Immature natural killer cell (primary cell): Measurements from ENCODE around the gene ZNF367. TPM values are rescaled to one million over a fixed set of nuclear protein-coding genes. Genes with fewer than 3 reads are reported as not detected.
"Not testable (repeated sequence)": the region's sequence is repeated elsewhere in the genome, so short reads cannot be mapped to it uniquely, and the experiment has no call there.

Source experiments
- DNase-seq, 3 donors: peaks; one replicate each; pipeline ENCODE4 v3.0.0; 2022; ENCODE audit warnings: mixed read lengths in 1 of 3
- H3K27ac Mint-ChIP-seq, 6 donors: one replicate each; pipeline ENCODE4 v1.8.0; 2020; ENCODE audit warnings: mixed read lengths in 6 of 6, mild to moderate bottlenecking in 5 of 6, inconsistent platforms in 4 of 6, moderate library complexity in 3 of 6
- H3K27me3 Mint-ChIP-seq, 3 donors: one replicate each; pipeline ENCODE4 v1.8.0; 2020 to 2021; ENCODE audit warnings: low read depth in 3 of 3, mild to moderate bottlenecking in 3 of 3, mixed read lengths in 3 of 3, moderate library complexity in 3 of 3, inconsistent platforms in 1 of 3
- H3K36me3 Mint-ChIP-seq, 3 donors: one replicate each; pipeline ENCODE4 v1.8.0; 2020; ENCODE audit warnings: mixed read lengths in 3 of 3, inconsistent platforms in 2 of 3, mild to moderate bottlenecking in 2 of 3
- H3K4me1 Mint-ChIP-seq, 2 donors: one replicate each; pipeline ENCODE4 v1.8.0; 2020; ENCODE audit warnings: inconsistent platforms in 2 of 2, mild to moderate bottlenecking in 2 of 2, mixed read lengths in 2 of 2, moderate library complexity in 1 of 2
- H3K4me3 Mint-ChIP-seq, 5 donors: one replicate each; pipeline ENCODE4 v1.8.0; 2020; ENCODE audit warnings: mild to moderate bottlenecking in 5 of 5, mixed read lengths in 5 of 5, inconsistent platforms in 3 of 5, moderate library complexity in 3 of 5
- H3K9me3 Mint-ChIP-seq, 6 donors: one replicate each; pipeline ENCODE4 v1.8.0; 2020; ENCODE audit warnings: mild to moderate bottlenecking in 6 of 6, mixed read lengths in 6 of 6, inconsistent platforms in 4 of 6, moderate library complexity in 3 of 6
- polyA plus RNA-seq, 3 donors: library from polyadenylated mRNA; unstranded; fragments of 300-500 nt; fragmentation: Illumina TruSeq; gene quantifications; one replicate each; pipeline ENCODE4 v1.2.3, GENCODE V29; 2021

ZNF367 gene
- polyA plus RNA-seq, 3 donors from 2014 or later, result 0.84 to 1.0 (median 0.84) TPM

DNA sequence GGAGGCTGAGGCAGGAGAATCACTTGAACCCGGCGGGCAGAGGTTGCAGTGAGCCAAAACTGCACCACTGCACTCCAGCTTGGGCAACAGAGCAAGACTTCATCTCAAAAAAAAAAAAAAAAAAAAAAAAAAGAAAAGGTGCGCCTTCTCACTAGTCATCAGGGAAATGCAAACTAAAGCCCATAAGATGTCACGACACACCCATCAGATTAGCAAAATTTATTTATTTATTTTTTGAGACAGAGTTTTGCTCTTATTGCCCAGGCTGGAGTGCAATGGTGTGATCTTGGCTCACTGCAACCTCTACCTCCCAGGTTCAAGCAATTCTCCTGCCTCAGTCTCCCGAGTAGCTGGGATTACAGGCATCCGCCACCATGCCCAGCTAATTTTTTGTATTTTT is 57.6 kb downstream of the ZNF367 start:
- not testable (repeated sequence) for H3K27me3 Mint-ChIP-seq

DNA sequence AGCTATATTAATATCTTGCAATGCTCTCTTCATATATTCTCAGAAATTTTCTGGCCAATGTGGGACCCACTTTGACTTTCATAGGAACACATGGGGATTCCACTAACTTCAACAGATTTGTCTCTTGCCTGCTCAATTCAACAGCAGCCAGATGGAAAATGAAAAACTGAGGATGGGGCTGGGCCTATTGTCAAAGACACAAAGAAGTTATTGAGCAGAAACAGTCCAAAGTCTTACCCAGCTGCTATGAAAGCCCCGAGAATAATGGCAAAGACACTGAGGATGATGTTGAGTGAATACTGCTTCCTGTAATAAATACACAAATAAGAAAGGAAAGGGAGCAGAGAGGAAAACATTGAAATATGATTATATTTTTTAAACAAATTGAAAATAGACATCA is 67.3 kb downstream of the ZNF367 start:
- no peak overlapping the region for H3K4me3 Mint-ChIP-seq
- H3K27ac Mint-ChIP-seq, result no peak overlapping the region
- H3K27me3 Mint-ChIP-seq, result no peaks in the 10 kb centered on the region
- no peaks in the 10 kb centered on the region for H3K9me3 Mint-ChIP-seq
- no peak for DNase-seq
- H3K36me3 Mint-ChIP-seq, result peaks cover 13 to 31% (median 21%) of the 10 kb centered on the region in 3 donors
- no peaks in the 10 kb centered on the region for H3K4me1 Mint-ChIP-seq

More for the DNA sequence above, 57.6 kb downstream of the ZNF367 start:
- H3K4me3 Mint-ChIP-seq, H3K27ac Mint-ChIP-seq, H3K4me1 Mint-ChIP-seq, DNase-seq, H3K9me3 Mint-ChIP-seq: not testable (repeated sequence)
- H3K36me3 Mint-ChIP-seq, result peaks cover 18 to 29% (median 21%) of the 10 kb centered on the region in 3 donors

- peaks cover 10 to 27% (median 17%) of the 10 kb centered on the region in 3 donors for H3K36me3 Mint-ChIP-seq
- no peaks in the 10 kb centered on the region for H3K9me3 Mint-ChIP-seq
These were observed 69.9 kb downstream of the ZNF367 start for GRCh38 chr9:96348261-96348660.

GRCh38 chr9:96345551-96345950 is 72.6 kb downstream of the ZNF367 start:
- H3K4me3 Mint-ChIP-seq, result no peak overlapping the region
- no peak overlapping the region for H3K27ac Mint-ChIP-seq
- H3K27me3 Mint-ChIP-seq, result peaks cover 0 to 2% (median 0%) of the 10 kb centered on the region in 3 donors
- peaks cover 8 to 19% (median 17%) of the 10 kb centered on the region in 3 donors for H3K36me3 Mint-ChIP-seq
- H3K9me3 Mint-ChIP-seq, result no peaks in the 10 kb centered on the region
- DNase-seq, result no peak
- H3K4me1 Mint-ChIP-seq, result no peaks in the 10 kb centered on the region

More at GRCh38 chr9:96348261-96348660, 69.9 kb downstream of the ZNF367 start:
- H3K27ac Mint-ChIP-seq, result no peak overlapping the region
- H3K4me1 Mint-ChIP-seq, result no peaks in the 10 kb centered on the region
- no peak overlapping the region for H3K4me3 Mint-ChIP-seq
- DNase-seq, result no peak
- H3K27me3 Mint-ChIP-seq, result peaks cover 0 to 2% (median 0%) of the 10 kb centered on the region in 3 donors

- no peaks in the 10 kb centered on the region for H3K9me3 Mint-ChIP-seq
These were observed 73.6 kb downstream of the ZNF367 start for GRCh38 chr9:96344458-96345180.

DNA sequence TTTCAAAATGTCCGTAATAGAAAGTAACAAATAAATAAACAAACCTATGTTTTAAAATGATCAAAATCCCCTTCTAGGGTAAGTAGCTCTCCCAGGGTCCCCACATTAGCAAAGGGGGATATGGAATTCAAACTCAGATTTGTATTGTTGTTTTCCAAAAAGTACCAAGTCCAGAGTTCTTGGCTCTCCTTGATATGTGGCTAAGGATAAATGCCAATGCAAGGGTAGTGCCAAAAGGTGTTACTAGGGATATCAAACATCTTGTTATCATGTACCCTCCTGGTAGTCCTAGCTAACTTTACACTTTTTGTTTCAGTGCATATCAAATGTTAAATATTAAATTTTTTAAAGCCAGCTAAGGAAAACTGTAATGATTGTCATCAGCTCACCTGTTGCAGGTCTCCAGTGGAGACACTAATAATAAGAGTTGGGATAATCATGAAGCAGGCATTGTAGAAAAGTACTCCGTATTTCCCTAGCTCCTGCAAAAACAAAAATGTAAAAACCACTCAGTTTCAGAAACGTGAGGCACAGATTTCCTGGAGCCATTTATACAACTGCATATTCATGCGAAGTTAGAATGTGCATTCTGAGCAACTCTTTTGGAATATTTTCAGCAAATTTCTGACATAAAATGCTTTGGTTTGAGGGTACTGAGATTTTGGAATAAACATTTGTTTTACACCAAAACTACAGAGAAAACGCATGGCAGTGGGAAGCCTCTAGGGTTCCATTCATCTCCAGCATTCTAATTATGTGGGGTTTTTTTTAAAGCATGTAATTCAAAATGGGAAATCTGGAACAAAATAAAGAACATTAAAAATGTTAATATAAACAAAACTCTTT is 74.4 kb downstream of the ZNF367 start:
- peaks cover 8 to 20% (median 15%) of the 10 kb centered on the region in 3 donors for H3K36me3 Mint-ChIP-seq
- H3K4me3 Mint-ChIP-seq, result no peak overlapping the region
- peaks cover 0 to 2% (median 0%) of the 10 kb centered on the region in 3 donors for H3K27me3 Mint-ChIP-seq
- no peak for DNase-seq
- no peaks in the 10 kb centered on the region for H3K4me1 Mint-ChIP-seq
- no peak overlapping the region for H3K27ac Mint-ChIP-seq
- no peaks in the 10 kb centered on the region for H3K9me3 Mint-ChIP-seq

More at GRCh38 chr9:96344458-96345180, 73.6 kb downstream of the ZNF367 start:
- DNase-seq, result no peak
- H3K4me3 Mint-ChIP-seq, result no peak overlapping the region
- no peaks in the 10 kb centered on the region for H3K4me1 Mint-ChIP-seq
- H3K36me3 Mint-ChIP-seq, result peaks cover 8 to 21% (median 19%) of the 10 kb centered on the region in 3 donors
- peaks cover 0 to 2% (median 0%) of the 10 kb centered on the region in 3 donors for H3K27me3 Mint-ChIP-seq
- H3K27ac Mint-ChIP-seq, result no peak overlapping the region

- H3K27me3 Mint-ChIP-seq, result peaks cover 0 to 2% (median 0%) of the 10 kb centered on the region in 3 donors
- no peak overlapping the region for H3K4me3 Mint-ChIP-seq
- DNase-seq, result no peak
- H3K9me3 Mint-ChIP-seq, result no peaks in the 10 kb centered on the region
- H3K36me3 Mint-ChIP-seq, result peaks cover 0 to 10% (median 5%) of the 10 kb centered on the region in 3 donors
- H3K4me1 Mint-ChIP-seq, result no peaks in the 10 kb centered on the region
- H3K27ac Mint-ChIP-seq, result no peak overlapping the region
These were observed 75.5 kb downstream of the ZNF367 start for GRCh38 chr9:96342571-96343245.

- peaks cover 0 to 2% (median 0%) of the 10 kb centered on the region in 3 donors for H3K27me3 Mint-ChIP-seq
- no peaks in the 10 kb centered on the region for H3K9me3 Mint-ChIP-seq
- H3K36me3 Mint-ChIP-seq, result peaks cover 0 to 15% (median 0%) of the 10 kb centered on the region in 3 donors
- DNase-seq, result no peak
- H3K4me3 Mint-ChIP-seq, result no peak overlapping the region
- H3K27ac Mint-ChIP-seq, result no peak overlapping the region
- H3K4me1 Mint-ChIP-seq, result no peaks in the 10 kb centered on the region
These were observed 77.5 kb downstream of the ZNF367 start for GRCh38 chr9:96340707-96341106.

DNA sequence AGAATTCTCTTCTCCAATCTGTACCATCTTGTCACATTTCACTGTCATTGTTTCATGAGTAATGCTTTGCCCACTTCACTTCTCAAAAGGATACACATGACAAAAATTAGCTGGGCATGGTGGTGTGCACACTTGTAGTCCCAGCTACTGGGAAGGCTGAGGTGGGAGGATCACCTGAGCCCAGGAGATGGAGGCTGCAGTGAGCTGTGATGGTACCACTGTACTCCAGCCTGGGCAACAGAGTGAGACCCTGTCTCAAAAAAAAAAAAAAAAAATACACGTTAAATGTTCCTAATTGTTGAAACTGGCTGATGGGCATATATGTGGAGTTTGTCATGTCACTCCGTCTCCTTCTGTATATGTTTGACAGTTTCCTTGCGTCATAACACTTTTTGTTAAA is 79.9 kb downstream of the ZNF367 start:
- H3K27ac Mint-ChIP-seq, result no peak overlapping the region

More for the DNA sequence above, 79.9 kb downstream of the ZNF367 start:
- DNase-seq, result no peak
- no peaks in the 10 kb centered on the region for H3K9me3 Mint-ChIP-seq
- no peak overlapping the region for H3K4me3 Mint-ChIP-seq
- H3K36me3 Mint-ChIP-seq, result peaks cover 0 to 18% (median 8%) of the 10 kb centered on the region in 3 donors
- H3K4me1 Mint-ChIP-seq, result no peaks in the 10 kb centered on the region
- no peaks in the 10 kb centered on the region for H3K27me3 Mint-ChIP-seq

Other genes with a start within 250 kb of the ZNF367 start
- gene HSD17B3, start 116.2 kb downstream of the ZNF367 start, polyA plus RNA-seq, result not detected
- 10 to 100 TPM; 11.6 to 16.0 (median 14.1) TPM for gene SLC35D2, start 34.7 kb downstream of the ZNF367 start, polyA plus RNA-seq
- gene HABP4, start 31.8 kb upstream of the ZNF367 start, polyA plus RNA-seq, result 1 to 10 TPM; 3.0 to 5.8 (median 5.2) TPM
- 1 to 10 TPM; 2.7 to 4.3 (median 4.1) TPM for gene CDC14B, start 201.5 kb upstream of the ZNF367 start, polyA plus RNA-seq
- gene PRXL2C, start 236.9 kb upstream of the ZNF367 start, polyA plus RNA-seq, result 10 to 100 TPM in 2 of 3 donors, 1 to 10 TPM in 1; 6.3 to 13.2 (median 12.6) TPM